HEK293T (cell line): ENCODE data around the gene SMTNL2.

Source experiments
- ELF4 ChIP-seq: fragments of 450-650 bp; IDR thresholded peaks from 2 replicates; pipeline ENCODE4 v1.6.1; 2017; ENCODE audit warnings: antibody characterized with exemption
- FOXK2 ChIP-seq: fragments of 450-650 bp; IDR thresholded peaks from 2 replicates; pipeline ENCODE4 v1.6.1; 2016; ENCODE audit warnings: mild to moderate bottlenecking
- FOXM1 ChIP-seq: fragments of 450-650 bp; IDR thresholded peaks from 2 replicates; pipeline ENCODE4 v1.6.1; 2017; ENCODE audit warnings: mild to moderate bottlenecking, borderline replicate concordance
- HDGF ChIP-seq: fragments of 450-650 bp; IDR thresholded peaks from 2 replicates; pipeline ENCODE4 v1.6.1; 2017; ENCODE audit warnings: antibody characterized with exemption, borderline replicate concordance
- SP1 ChIP-seq: fragments of 450-650 bp; IDR thresholded peaks from 2 replicates; pipeline ENCODE4 v1.6.1; 2017
- SUZ12 ChIP-seq: fragments of 450-650 bp; IDR thresholded peaks from 2 replicates; pipeline ENCODE4 v1.6.1; 2016; ENCODE audit warnings: mild to moderate bottlenecking
- TARDBP ChIP-seq: fragments of 450-650 bp; IDR thresholded peaks from 2 replicates; pipeline ENCODE4 v1.6.1; 2016
- ZNF384 ChIP-seq: fragments of 450-650 bp; IDR thresholded peaks from 2 replicates; pipeline ENCODE4 v1.6.1; 2016
- TF ChIP-seq, protein P1 (sequence below): fragments of 450-650 bp; IDR thresholded peaks from 2 replicates; pipeline ENCODE4 v1.6.1; 2016

DNA sequence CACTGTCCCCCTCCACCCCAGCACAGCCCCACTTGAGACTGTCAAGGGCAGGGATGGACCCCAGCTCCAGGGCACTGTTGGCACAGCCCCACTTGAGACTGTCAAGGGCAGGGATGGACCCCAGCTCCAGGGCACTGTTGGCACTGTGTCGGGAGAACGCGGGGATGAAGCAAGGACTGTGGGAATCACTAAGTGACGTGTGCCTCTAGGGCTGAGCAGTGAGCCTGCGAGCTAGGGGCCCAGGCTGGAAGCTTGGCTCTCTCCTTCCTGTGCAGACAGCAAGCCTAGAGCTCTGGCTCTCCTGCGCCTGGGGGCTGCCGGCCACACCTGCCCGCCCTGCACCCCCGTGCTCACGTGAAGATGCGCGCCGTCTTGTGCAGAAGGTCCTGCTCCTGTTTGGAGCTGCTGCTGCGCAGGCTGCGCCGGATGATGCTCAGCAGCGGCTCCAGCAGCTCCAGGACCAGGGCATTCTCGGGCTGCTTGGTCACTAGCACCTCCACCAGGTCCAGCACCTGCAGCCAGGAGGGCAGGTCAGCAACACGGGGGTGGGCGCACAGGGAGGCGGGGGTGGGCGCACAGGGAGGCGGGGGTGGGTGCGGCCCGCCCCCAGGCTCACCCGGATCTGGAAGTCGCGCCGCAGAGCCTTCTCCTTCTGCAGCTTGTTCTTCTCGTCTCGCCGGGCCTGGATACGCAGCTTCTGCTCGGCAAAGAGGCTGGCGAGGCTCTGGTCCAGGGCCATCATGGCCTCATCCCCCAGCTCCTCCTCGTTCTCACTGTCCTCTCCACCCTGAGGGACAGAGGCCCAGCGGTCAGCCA, 40.0 kb upstream of the SMTNL2 start:
- no peak for TF ChIP-seq SP1
- TF ChIP-seq FOXM1: no peak
- TF ChIP-seq SUZ12: no peak
- TF ChIP-seq TARDBP: no peak
- TF ChIP-seq, protein P1, sequence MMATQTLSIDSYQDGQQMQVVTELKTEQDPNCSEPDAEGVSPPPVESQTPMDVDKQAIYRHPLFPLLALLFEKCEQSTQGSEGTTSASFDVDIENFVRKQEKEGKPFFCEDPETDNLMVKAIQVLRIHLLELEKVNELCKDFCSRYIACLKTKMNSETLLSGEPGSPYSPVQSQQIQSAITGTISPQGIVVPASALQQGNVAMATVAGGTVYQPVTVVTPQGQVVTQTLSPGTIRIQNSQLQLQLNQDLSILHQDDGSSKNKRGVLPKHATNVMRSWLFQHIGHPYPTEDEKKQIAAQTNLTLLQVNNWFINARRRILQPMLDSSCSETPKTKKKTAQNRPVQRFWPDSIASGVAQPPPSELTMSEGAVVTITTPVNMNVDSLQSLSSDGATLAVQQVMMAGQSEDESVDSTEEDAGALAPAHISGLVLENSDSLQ: no peak
- no peak for TF ChIP-seq ELF4
- TF ChIP-seq HDGF: no peak
- TF ChIP-seq FOXK2: no peak
- TF ChIP-seq ZNF384: no peak
